WTC11 (cell line): Measurements from ENCODE around the gene FALEC. TPM values are rescaled to one million over a fixed set of nuclear protein-coding genes. Genes with fewer than 3 reads are reported as not detected.

Experiments
- ATAC-seq: fragments of 200-7000 bp; cut with Tn5 transposase; 2 replicates; pipeline ENCODE4 v1.10.0; 2021; ENCODE audit warnings: mild to moderate bottlenecking, moderate library complexity
- CTCF ChIA-PET: fragments of 300-600 bp; sonication (Branson Sonifier 250); formaldehyde crosslinking; loops from one replicate; lab custom pipeline; 2021; ENCODE audit warnings: antibody characterized with exemption; lab: Charles Lee
- POLR2A ChIA-PET: fragments of 350-600 bp; sonication (Branson Sonifier 250); formaldehyde crosslinking; loops from one replicate; lab custom pipeline; 2021; ENCODE audit warnings: antibody characterized with exemption; lab: Charles Lee
- DNase-seq: peaks from one replicate; pipeline ENCODE4 v3.0.0; 2021; ENCODE audit warnings: low spot score
- H3K27ac Mint-ChIP-seq: 2 replicates; pipeline ENCODE4 v1.8.0; 2021; ENCODE audit warnings: mixed read lengths
- H3K27me3 Mint-ChIP-seq: 2 replicates; pipeline ENCODE4 v1.8.0; 2021; ENCODE audit warnings: low read depth, mild to moderate bottlenecking, moderate library complexity, mixed read lengths
- H3K36me3 Mint-ChIP-seq: 2 replicates; pipeline ENCODE4 v1.8.0; 2021; ENCODE audit warnings: mixed read lengths
- H3K4me1 Mint-ChIP-seq: 2 replicates; pipeline ENCODE4 v1.8.0; 2022; ENCODE audit warnings: mixed read lengths
- H3K4me3 Mint-ChIP-seq: 2 replicates; pipeline ENCODE4 v1.8.0; 2021; ENCODE audit warnings: mild to moderate bottlenecking, moderate library complexity, mixed read lengths
- H3K9me3 Mint-ChIP-seq: 2 replicates; pipeline ENCODE4 v1.8.0; 2021; ENCODE audit warnings: mixed read lengths
- ATF1 ChIP-seq: sonication (generic); formaldehyde crosslinking; IDR thresholded peaks from 2 replicates; pipeline ENCODE4 v1.8.1; 2023; ENCODE audit warnings: mild to moderate bottlenecking, moderate library complexity, missing genetic modification reagents
- ATF6 ChIP-seq: sonication (generic); formaldehyde crosslinking; IDR thresholded peaks from 2 replicates; pipeline ENCODE4 v1.8.1; 2023; ENCODE audit warnings: mild to moderate bottlenecking, missing genetic modification reagents
- CREB1 ChIP-seq: sonication (generic); formaldehyde crosslinking; IDR thresholded peaks from 2 replicates; pipeline ENCODE4 v1.8.0; 2023; ENCODE audit warnings: mild to moderate bottlenecking, missing genetic modification reagents
- ETV6 ChIP-seq: sonication (generic); formaldehyde crosslinking; IDR thresholded peaks from 2 replicates; pipeline ENCODE4 v1.8.1; 2022; ENCODE audit warnings: mild to moderate bottlenecking, missing genetic modification reagents
- GTF2I ChIP-seq: fragments of 250-450 bp; sonication (Bioruptor Pico); conservative IDR thresholded peaks from 2 replicates; pipeline ENCODE4 v1.4.0; 2021; ENCODE audit warnings: mild to moderate bottlenecking
- KAT7 ChIP-seq: sonication (generic); formaldehyde crosslinking; IDR thresholded peaks from 2 replicates; pipeline ENCODE4 v1.8.1; 2023; ENCODE audit warnings: missing genetic modification reagents, mild to moderate bottlenecking, borderline replicate concordance
- NFYB ChIP-seq: sonication (generic); formaldehyde crosslinking; conservative IDR thresholded peaks from 2 replicates; pipeline ENCODE4 v1.8.0; 2022; ENCODE audit warnings: low read depth, missing genetic modification reagents
- ZMAT4 ChIP-seq: fragments of 250-450 bp; sonication (Bioruptor Pico); IDR thresholded peaks from 2 replicates; pipeline ENCODE4 v1.9.0; 2021; ENCODE audit warnings: mild to moderate bottlenecking
- ZNF138 ChIP-seq: sonication (generic); formaldehyde crosslinking; conservative IDR thresholded peaks from 2 replicates; pipeline ENCODE4 v1.8.1; 2022; ENCODE audit warnings: mild to moderate bottlenecking, moderate library complexity, missing genetic modification reagents
- ZNF219 ChIP-seq: sonication (generic); formaldehyde crosslinking; IDR thresholded peaks from 2 replicates; pipeline ENCODE4 v1.8.0; 2023; ENCODE audit warnings: missing genetic modification reagents, mild to moderate bottlenecking, borderline replicate concordance
- ZNF281 ChIP-seq: sonication (generic); formaldehyde crosslinking; IDR thresholded peaks from 2 replicates; pipeline ENCODE4 v1.8.0; 2023; ENCODE audit warnings: mild to moderate bottlenecking, missing genetic modification reagents
- ZNF416 ChIP-seq: fragments of 250-450 bp; sonication (Bioruptor Pico); IDR thresholded peaks from 2 replicates; pipeline ENCODE4 v1.9.0; 2021; ENCODE audit warnings: mild to moderate bottlenecking, inconsistent platforms
- ZNF532 ChIP-seq: fragments of 250-450 bp; sonication (Bioruptor Pico); IDR thresholded peaks from 2 replicates; pipeline ENCODE4 v1.9.0; 2021; ENCODE audit warnings: mild to moderate bottlenecking, borderline replicate concordance
- total RNA-seq: library from RNA; stranded (reverse); gene quantifications from 3 replicates; pipeline ENCODE4 v1.2.3, GENCODE V29; 2021
- TF ChIP-seq, protein P1 (sequence below): sonication (generic); formaldehyde crosslinking; IDR thresholded peaks from 2 replicates; pipeline ENCODE4 v1.8.0; 2022; ENCODE audit warnings: missing genetic modification reagents
- TF ChIP-seq, protein P2 (sequence below): sonication (generic); formaldehyde crosslinking; IDR thresholded peaks from 2 replicates; pipeline ENCODE4 v1.8.1; 2023; ENCODE audit warnings: mild to moderate bottlenecking, moderate library complexity, missing genetic modification reagents

FALEC gene
- total RNA-seq, 1 experiment from 2014 or later, result 1.2 TPM

DNA sequence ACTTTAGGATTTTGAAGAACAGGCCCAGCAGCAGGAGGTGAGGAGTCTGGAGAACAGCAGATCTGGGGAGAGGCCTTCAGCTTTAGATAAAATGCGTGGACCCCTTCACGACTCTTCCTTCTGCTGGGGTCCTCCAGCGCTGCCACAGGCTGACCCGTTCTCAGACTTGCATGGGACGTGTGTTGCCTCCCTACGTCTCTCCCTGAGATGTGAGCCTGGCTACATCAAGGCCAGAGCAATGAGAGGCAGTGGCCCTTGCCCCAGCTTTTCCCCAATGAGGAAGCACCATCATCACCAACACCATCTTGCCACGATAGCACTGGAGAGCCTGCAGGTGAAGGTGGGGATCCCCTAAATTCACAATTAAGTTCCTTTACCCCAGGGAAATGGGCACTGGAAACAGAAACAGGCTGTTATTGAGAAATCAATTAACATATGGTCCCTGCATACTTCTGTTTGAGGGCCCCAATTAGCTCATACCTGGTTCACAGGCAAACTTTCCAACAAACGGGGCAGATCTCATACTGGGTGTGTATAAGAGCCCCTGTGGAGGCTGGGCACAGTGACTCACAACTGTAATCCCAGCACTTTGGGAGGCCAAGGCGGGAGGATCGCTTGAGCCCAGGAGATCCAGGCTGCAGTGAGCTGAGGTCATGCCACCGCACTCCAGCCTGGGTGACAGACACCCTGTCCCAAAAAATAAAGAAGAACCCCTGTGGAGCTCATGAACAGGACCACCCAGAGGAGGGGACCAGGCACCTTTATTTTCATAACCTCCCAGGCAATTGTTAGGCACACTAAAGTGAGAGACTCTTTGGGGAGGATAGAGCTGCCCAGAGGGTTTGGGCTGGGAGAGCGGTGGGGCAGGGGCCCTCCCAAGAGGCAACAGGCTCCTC is 21.5 kb downstream of the FALEC start:
- ChIA-PET POLR2A (interaction anchor here (1.0 to 1.8 kb wide), 6 partner anchors 12 to 92 kb away, joined by 3 to 7 read pairs (median 6); partner anchors contain the start of genes ADAMTSL4, ENSA and FALEC), CTCF (interaction anchor here (0.5 to 8.6 kb wide), 27 partner anchors 9 to 628 kb away, joined by 3 to 144 read pairs (median 4); partner anchors contain the start of genes ADAMTSL4, CA14, ENSA and FALEC)
- H3K9me3 Mint-ChIP-seq, result no peaks in the 10 kb centered on the region
- TF ChIP-seq ZNF416 (CRISPR knock-in tag), result no peak
- TF ChIP-seq, protein P1, sequence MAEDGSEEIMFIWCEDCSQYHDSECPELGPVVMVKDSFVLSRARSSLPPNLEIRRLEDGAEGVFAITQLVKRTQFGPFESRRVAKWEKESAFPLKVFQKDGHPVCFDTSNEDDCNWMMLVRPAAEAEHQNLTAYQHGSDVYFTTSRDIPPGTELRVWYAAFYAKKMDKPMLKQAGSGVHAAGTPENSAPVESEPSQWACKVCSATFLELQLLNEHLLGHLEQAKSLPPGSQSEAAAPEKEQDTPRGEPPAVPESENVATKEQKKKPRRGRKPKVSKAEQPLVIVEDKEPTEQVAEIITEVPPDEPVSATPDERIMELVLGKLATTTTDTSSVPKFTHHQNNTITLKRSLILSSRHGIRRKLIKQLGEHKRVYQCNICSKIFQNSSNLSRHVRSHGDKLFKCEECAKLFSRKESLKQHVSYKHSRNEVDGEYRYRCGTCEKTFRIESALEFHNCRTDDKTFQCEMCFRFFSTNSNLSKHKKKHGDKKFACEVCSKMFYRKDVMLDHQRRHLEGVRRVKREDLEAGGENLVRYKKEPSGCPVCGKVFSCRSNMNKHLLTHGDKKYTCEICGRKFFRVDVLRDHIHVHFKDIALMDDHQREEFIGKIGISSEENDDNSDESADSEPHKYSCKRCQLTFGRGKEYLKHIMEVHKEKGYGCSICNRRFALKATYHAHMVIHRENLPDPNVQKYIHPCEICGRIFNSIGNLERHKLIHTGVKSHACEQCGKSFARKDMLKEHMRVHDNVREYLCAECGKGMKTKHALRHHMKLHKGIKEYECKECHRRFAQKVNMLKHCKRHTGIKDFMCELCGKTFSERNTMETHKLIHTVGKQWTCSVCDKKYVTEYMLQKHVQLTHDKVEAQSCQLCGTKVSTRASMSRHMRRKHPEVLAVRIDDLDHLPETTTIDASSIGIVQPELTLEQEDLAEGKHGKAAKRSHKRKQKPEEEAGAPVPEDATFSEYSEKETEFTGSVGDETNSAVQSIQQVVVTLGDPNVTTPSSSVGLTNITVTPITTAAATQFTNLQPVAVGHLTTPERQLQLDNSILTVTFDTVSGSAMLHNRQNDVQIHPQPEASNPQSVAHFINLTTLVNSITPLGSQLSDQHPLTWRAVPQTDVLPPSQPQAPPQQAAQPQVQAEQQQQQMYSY, result no peak
- TF ChIP-seq, protein P2, sequence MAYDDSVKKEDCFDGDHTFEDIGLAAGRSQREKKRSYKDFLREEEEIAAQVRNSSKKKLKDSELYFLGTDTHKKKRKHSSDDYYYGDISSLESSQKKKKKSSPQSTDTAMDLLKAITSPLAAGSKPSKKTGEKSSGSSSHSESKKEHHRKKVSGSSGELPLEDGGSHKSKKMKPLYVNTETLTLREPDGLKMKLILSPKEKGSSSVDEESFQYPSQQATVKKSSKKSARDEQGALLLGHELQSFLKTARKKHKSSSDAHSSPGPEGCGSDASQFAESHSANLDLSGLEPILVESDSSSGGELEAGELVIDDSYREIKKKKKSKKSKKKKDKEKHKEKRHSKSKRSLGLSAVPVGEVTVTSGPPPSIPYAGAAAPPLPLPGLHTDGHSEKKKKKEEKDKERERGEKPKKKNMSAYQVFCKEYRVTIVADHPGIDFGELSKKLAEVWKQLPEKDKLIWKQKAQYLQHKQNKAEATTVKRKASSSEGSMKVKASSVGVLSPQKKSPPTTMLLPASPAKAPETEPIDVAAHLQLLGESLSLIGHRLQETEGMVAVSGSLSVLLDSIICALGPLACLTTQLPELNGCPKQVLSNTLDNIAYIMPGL (CRISPR knock-in tag), result no peak; the same call in 1 of the 2 replicates
- TF ChIP-seq ATF1 (CRISPR knock-in tag), result no peak
- TF ChIP-seq ZNF281 (CRISPR knock-in tag), result no peak
- TF ChIP-seq NFYB (CRISPR knock-in tag), result no peak
- no peak for TF ChIP-seq ZNF532
- TF ChIP-seq ATF6, result no peak
- TF ChIP-seq ZNF138 (CRISPR knock-in tag), result no peak
- no peak for TF ChIP-seq GTF2I
- TF ChIP-seq ZMAT4 (CRISPR knock-in tag), result no peak
- TF ChIP-seq ZNF219 (CRISPR knock-in tag), result no peak
- TF ChIP-seq ETV6, result no peak
- TF ChIP-seq KAT7 (CRISPR knock-in tag), result no peak
- no peak for TF ChIP-seq CREB1 (CRISPR knock-in tag)
- no peaks in the 10 kb centered on the region for H3K27me3 Mint-ChIP-seq
- ATAC-seq (no peak), DNase-seq (no peak)
- no peaks in the 10 kb centered on the region for H3K36me3 Mint-ChIP-seq
- H3K4me1 Mint-ChIP-seq, result peaks cover 19% of the 10 kb centered on the region
- no peak overlapping the region for H3K4me3 Mint-ChIP-seq
- peak overlapping the region; percentile 36; the same call in 1 of the 2 replicates for H3K27ac Mint-ChIP-seq
